Neural cell (in vitro differentiated cells): Measurements from ENCODE around the gene FRY.

Experiments used
- CTCF ChIP-seq: fragments of 450-650 bp; IDR thresholded peaks from 2 replicates; pipeline ENCODE4 v1.5.1; 2014; ENCODE audit warnings: antibody characterized with exemption, mild to moderate bottlenecking, moderate library complexity; ENCODE audit not compliant: poor library complexity, severe bottlenecking
- EP300 ChIP-seq: fragments of 450-650 bp; conservative IDR thresholded peaks from 2 replicates; pipeline ENCODE4 v1.6.1; 2014; ENCODE audit warnings: antibody characterized with exemption, mild to moderate bottlenecking, moderate library complexity; ENCODE audit not compliant: poor library complexity, severe bottlenecking
- EZH2 ChIP-seq: fragments of 200-600, 300-800 bp; shearing (Covaris generic), sonication (generic); IDR thresholded peaks from 2 replicates; pipeline ENCODE4 v1.6.1; 2014; ENCODE audit warnings: antibody characterized with exemption, low read length, borderline replicate concordance, mild to moderate bottlenecking; ENCODE audit not compliant: insufficient read depth, poor library complexity, severe bottlenecking
- MXI1 ChIP-seq: fragments of 450-650 bp; conservative IDR thresholded peaks from 2 replicates; pipeline ENCODE4 v1.6.1; 2014; ENCODE audit warnings: antibody characterized with exemption, mild to moderate bottlenecking; ENCODE audit not compliant: poor library complexity, severe bottlenecking
- POLR2AphosphoS5 ChIP-seq: IDR thresholded peaks from 2 replicates; pipeline ENCODE4 v1.6.1; 2012
- SMC3 ChIP-seq: fragments of 450-650 bp; conservative IDR thresholded peaks from 2 replicates; pipeline ENCODE4 v1.6.1; 2014; ENCODE audit warnings: antibody characterized with exemption, mild to moderate bottlenecking, moderate library complexity; ENCODE audit not compliant: poor library complexity
- TAF1 ChIP-seq: IDR thresholded peaks from 2 replicates; pipeline ENCODE4 v1.6.1; 2012; ENCODE audit warnings: low read depth
- TF ChIP-seq, protein P1 (sequence below): IDR thresholded peaks from 2 replicates; pipeline ENCODE4 v1.6.1; 2012; ENCODE audit warnings: borderline replicate concordance

- no peak for TF ChIP-seq POLR2AphosphoS5
- no peak for TF ChIP-seq CTCF
- no peak for TF ChIP-seq EP300
- TF ChIP-seq EZH2, result no peak
- TF ChIP-seq, protein P1, sequence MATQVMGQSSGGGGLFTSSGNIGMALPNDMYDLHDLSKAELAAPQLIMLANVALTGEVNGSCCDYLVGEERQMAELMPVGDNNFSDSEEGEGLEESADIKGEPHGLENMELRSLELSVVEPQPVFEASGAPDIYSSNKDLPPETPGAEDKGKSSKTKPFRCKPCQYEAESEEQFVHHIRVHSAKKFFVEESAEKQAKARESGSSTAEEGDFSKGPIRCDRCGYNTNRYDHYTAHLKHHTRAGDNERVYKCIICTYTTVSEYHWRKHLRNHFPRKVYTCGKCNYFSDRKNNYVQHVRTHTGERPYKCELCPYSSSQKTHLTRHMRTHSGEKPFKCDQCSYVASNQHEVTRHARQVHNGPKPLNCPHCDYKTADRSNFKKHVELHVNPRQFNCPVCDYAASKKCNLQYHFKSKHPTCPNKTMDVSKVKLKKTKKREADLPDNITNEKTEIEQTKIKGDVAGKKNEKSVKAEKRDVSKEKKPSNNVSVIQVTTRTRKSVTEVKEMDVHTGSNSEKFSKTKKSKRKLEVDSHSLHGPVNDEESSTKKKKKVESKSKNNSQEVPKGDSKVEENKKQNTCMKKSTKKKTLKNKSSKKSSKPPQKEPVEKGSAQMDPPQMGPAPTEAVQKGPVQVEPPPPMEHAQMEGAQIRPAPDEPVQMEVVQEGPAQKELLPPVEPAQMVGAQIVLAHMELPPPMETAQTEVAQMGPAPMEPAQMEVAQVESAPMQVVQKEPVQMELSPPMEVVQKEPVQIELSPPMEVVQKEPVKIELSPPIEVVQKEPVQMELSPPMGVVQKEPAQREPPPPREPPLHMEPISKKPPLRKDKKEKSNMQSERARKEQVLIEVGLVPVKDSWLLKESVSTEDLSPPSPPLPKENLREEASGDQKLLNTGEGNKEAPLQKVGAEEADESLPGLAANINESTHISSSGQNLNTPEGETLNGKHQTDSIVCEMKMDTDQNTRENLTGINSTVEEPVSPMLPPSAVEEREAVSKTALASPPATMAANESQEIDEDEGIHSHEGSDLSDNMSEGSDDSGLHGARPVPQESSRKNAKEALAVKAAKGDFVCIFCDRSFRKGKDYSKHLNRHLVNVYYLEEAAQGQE, result no peak
- no peak for TF ChIP-seq MXI1
- TF ChIP-seq TAF1, result no peak
- no peak for TF ChIP-seq SMC3
Measured at GRCh38 chr13:32135655-32136054, 104.1 kb downstream of the FRY start.
